Naive thymus-derived CD4-positive, alpha-beta T cell (primary cell): ENCODE results near the gene CEP85. TPM values are rescaled to one million over a fixed set of nuclear protein-coding genes. Genes with fewer than 3 reads are reported as not detected.

ENCODE experiments used
- ATAC-seq: fragments of 150-1000 bp; cut with Tn5 transposase; 2 replicates; pipeline ENCODE4 v1.10.0; 2021; ENCODE audit warnings: mild to moderate bottlenecking, moderate library complexity
- CTCF ChIA-PET: fragments of 350-600 bp; sonication (Branson Sonifier 250); formaldehyde crosslinking; loops from one replicate; lab custom pipeline; 2021; ENCODE audit warnings: antibody characterized with exemption; lab: Charles Lee
- POLR2A ChIA-PET: fragments of 350-600 bp; sonication (Branson Sonifier 250); formaldehyde crosslinking; loops from one replicate; lab custom pipeline; 2021; ENCODE audit warnings: antibody characterized with exemption, inconsistent platforms; lab: Charles Lee
- DNase-seq, 9 donors: peaks; one replicate each; pipeline versions ENCODE4 v3.0.0 to v3.0.0-alpha.2; 2020 to 2022; ENCODE audit warnings: mixed read lengths in 1 of 9
- H3K27ac ChIP-seq: one replicate; pipeline ENCODE4 v1.7.0; 2013; ENCODE audit warnings: mild to moderate bottlenecking, low read depth, low read length, moderate library complexity
- H3K27me3 ChIP-seq, 2 donors: one replicate each; pipeline ENCODE4 v1.7.0; 2013; ENCODE audit warnings: low read length in 2 of 2, mild to moderate bottlenecking in 2 of 2, moderate library complexity in 2 of 2; ENCODE audit not compliant: control insufficient read depth in 2 of 2, insufficient read depth in 2 of 2
- H3K36me3 ChIP-seq, 3 experiments: 1 replicate in 2 of 3; 2 replicates in 1 of 3; pipeline ENCODE4 v1.7.0; 2013; ENCODE audit warnings: low read length in 3 of 3, mild to moderate bottlenecking in 3 of 3, moderate library complexity in 1 of 3; ENCODE audit not compliant: insufficient read depth in 3 of 3, control insufficient read depth in 2 of 3
- H3K4me1 ChIP-seq, 2 donors: one replicate each; pipeline ENCODE4 v1.7.0; 2013; ENCODE audit warnings: low read length in 2 of 2, mild to moderate bottlenecking in 2 of 2, moderate library complexity in 1 of 2; ENCODE audit not compliant: control insufficient read depth in 2 of 2, insufficient read depth in 2 of 2
- H3K4me3 ChIP-seq: 2 replicates; pipeline ENCODE4 v1.7.0; 2013; ENCODE audit warnings: mild to moderate bottlenecking, low read length
- H3K9me3 ChIP-seq, 3 experiments: 1 replicate in 2 of 3; 2 replicates in 1 of 3; pipeline ENCODE4 v1.7.0; 2013; ENCODE audit warnings: low read length in 3 of 3; ENCODE audit not compliant: control insufficient read depth in 2 of 3
- H3K27ac Mint-ChIP-seq, 9 donors: one replicate each; pipeline ENCODE4 v1.8.0; 2020 to 2022; ENCODE audit warnings: mixed read lengths in 9 of 9, mild to moderate bottlenecking in 8 of 9, moderate library complexity in 5 of 9, inconsistent platforms in 2 of 9
- H3K27me3 Mint-ChIP-seq, 5 donors: one replicate each; pipeline ENCODE4 v1.8.0; 2021 to 2022; ENCODE audit warnings: mixed read lengths in 5 of 5, mild to moderate bottlenecking in 1 of 5
- H3K36me3 Mint-ChIP-seq, 5 donors: one replicate each; pipeline ENCODE4 v1.8.0; 2020 to 2022; ENCODE audit warnings: mixed read lengths in 5 of 5, mild to moderate bottlenecking in 3 of 5, inconsistent platforms in 1 of 5
- H3K4me1 Mint-ChIP-seq, 7 donors: one replicate each; pipeline ENCODE4 v1.8.0; 2020 to 2022; ENCODE audit warnings: mixed read lengths in 7 of 7, mild to moderate bottlenecking in 3 of 7, inconsistent platforms in 1 of 7
- H3K4me3 Mint-ChIP-seq, 10 donors: one replicate each; pipeline ENCODE4 v1.8.0; 2020 to 2022; ENCODE audit warnings: mild to moderate bottlenecking in 10 of 10, mixed read lengths in 10 of 10, moderate library complexity in 6 of 10, inconsistent platforms in 2 of 10
- H3K9me3 Mint-ChIP-seq, 11 donors: one replicate each; pipeline ENCODE4 v1.8.0; 2020 to 2022; ENCODE audit warnings: mixed read lengths in 11 of 11, mild to moderate bottlenecking in 4 of 11, inconsistent platforms in 1 of 11, moderate library complexity in 1 of 11
- intact Hi-C, 2 donors: fragments of 100-400 bp; cut with micrococcal nuclease; formaldehyde crosslinking; loops; one replicate each; pipeline ENCODE4 v1.15.1; 2023
- polyA plus RNA-seq, 2 donors: library from polyadenylated mRNA; unstranded; fragments of 300-500 nt; fragmentation: Illumina TruSeq; gene quantifications; one replicate each; pipeline ENCODE4 v1.2.3, GENCODE V29; 2021
- total RNA-seq, 6 experiments: library from RNA in 5 of 6; stranded (reverse) in 5 of 6; gene quantifications; 1 replicate in 5 of 6; 2 replicates in 1 of 6; pipeline ENCODE4 v1.2.3 and lab custom pipeline; 2021 to 2026

The CEP85 gene
- total RNA-seq: 10 to 100 TPM; 12.1 to 34.8 (median 20.7) TPM
- polyA plus RNA-seq: 10 to 100 TPM in 1 of 2 donors, 1 to 10 TPM in 1; 5.4 to 12.1 TPM
- 30.7 reads per million, percentile 60 among the genes with 10 or more reads in this experiment for total RNA-seq (lab: John Stamatoyannopoulos, UW)

- ATAC-seq: peak; percentile 96
- H3K27ac Mint-ChIP-seq: peak within 1 kb of the TSS; percentile 87 to 99 (median 96)
- H3K36me3 Mint-ChIP-seq: peaks cover 0 to 6% (median 0%) of the 10 kb centered on the region in 5 donors
These were observed at the start of gene CEP85 for GRCh38 chr1:26233903-26234643. Gene CEP85, plus strand, starts transcription at chr1:26234200. Its CDS starts 5,584 bp downstream, at chr1:26239784.

GRCh38 chr1:26184883-26185282, 49.1 kb upstream of the CEP85 start:
- H3K9me3 Mint-ChIP-seq: peaks cover 0 to 2% (median 0%) of the 10 kb centered on the region in 11 donors
- Histone ChIP-seq H3K27me3 (no peaks in the 10 kb centered on the region), H3K27ac (no peak overlapping the region), H3K36me3 (no peaks in the 10 kb centered on the region), H3K4me3 (no peak overlapping the region), H3K4me1 (no peaks in the 10 kb centered on the region), H3K9me3 (no peaks in the 10 kb centered on the region)
- H3K27ac Mint-ChIP-seq: no peak overlapping the region
- CTCF ChIA-PET: no interaction called here
- H3K27me3 Mint-ChIP-seq: no peaks in the 10 kb centered on the region
- POLR2A ChIA-PET: interaction anchor here (0.6 kb wide), 1 partner anchor 17 kb away, joined by 3 read pairs; no protein-coding TSS in a partner anchor
- intact Hi-C loops: no loop called here
- DNase-seq: no peak
- peaks cover 0 to 4% (median 0%) of the 10 kb centered on the region in 7 donors for H3K4me1 Mint-ChIP-seq
- no peak overlapping the region for H3K4me3 Mint-ChIP-seq
- no peaks in the 10 kb centered on the region for H3K36me3 Mint-ChIP-seq
- ATAC-seq: no peak

More at GRCh38 chr1:26233903-26234643, at the start of gene CEP85:
- H3K4me3 ChIP-seq: peak within 1 kb of the TSS; percentile 91
- POLR2A ChIA-PET: interaction anchor here (0.6 to 3.7 kb wide), 18 partner anchors 14 to 238 kb away, joined by 3 to 45 read pairs (median 4); partner anchors contain the start of genes C1orf232, CD52, DHDDS and HMGN2
- H3K27ac ChIP-seq: peak within 1 kb of the TSS; percentile 93
- no peaks in the 10 kb centered on the region for H3K9me3 Mint-ChIP-seq
- peaks cover 26 to 39% (median 38%) of the 10 kb centered on the region in 7 donors for H3K4me1 Mint-ChIP-seq
- CTCF ChIA-PET: interaction anchor here (0.6 to 5.3 kb wide), 29 partner anchors 8 to 1590 kb away, joined by 3 to 38 read pairs (median 4); partner anchors contain the start of genes C1orf232, CATSPER4, ZNF593 and ZNF593OS
- peaks cover 0 to 5% (median 0%) of the 10 kb centered on the region in 3 experiments for H3K36me3 ChIP-seq
- peaks cover 4 to 13% of the 10 kb centered on the region in 2 donors for H3K4me1 ChIP-seq
- no peaks in the 10 kb centered on the region for H3K27me3 ChIP-seq
- intact Hi-C loops: loop anchor here (1.0 to 10.0 kb wide), 18 partner anchors 31 to 239 kb away; partner anchors contain the start of genes CATSPER4 (in 2 of the 2), PDIK1L (in 2 of the 2), ZNF593 (in 2 of the 2) and DHDDS (in 1 of the 2)
- H3K4me3 Mint-ChIP-seq: peak within 1 kb of the TSS; percentile 89 to 99 (median 99)
- H3K9me3 ChIP-seq: no peaks in the 10 kb centered on the region
- DNase-seq: peak; percentile 93 to 99 (median 98)
- H3K27me3 Mint-ChIP-seq: peaks cover 0 to 8% (median 0%) of the 10 kb centered on the region in 5 donors

GRCh38 chr1:26187882-26188281, 46.1 kb upstream of the CEP85 start:
- Histone ChIP-seq H3K4me3 (no peak overlapping the region), H3K36me3 (no peaks in the 10 kb centered on the region), H3K4me1 (peaks cover 0 to 8% of the 10 kb centered on the region in 2 donors), H3K27ac (no peak overlapping the region), H3K9me3 (no peaks in the 10 kb centered on the region), H3K27me3 (no peaks in the 10 kb centered on the region)
- intact Hi-C loops: no loop called here
- peaks cover 0 to 2% (median 0%) of the 10 kb centered on the region in 5 donors for H3K27me3 Mint-ChIP-seq
- peaks cover 0 to 2% (median 0%) of the 10 kb centered on the region in 5 donors for H3K36me3 Mint-ChIP-seq
- POLR2A ChIA-PET: no interaction called here
- DNase-seq: no peak
- H3K9me3 Mint-ChIP-seq: peaks cover 0 to 2% (median 0%) of the 10 kb centered on the region in 11 donors
- H3K4me1 Mint-ChIP-seq: peaks cover 6 to 22% (median 18%) of the 10 kb centered on the region in 7 donors
- H3K4me3 Mint-ChIP-seq: no peak overlapping the region
- H3K27ac Mint-ChIP-seq: no peak overlapping the region
- CTCF ChIA-PET: interaction anchor here (0.6 to 1.1 kb wide), 3 partner anchors 14 to 336 kb away, joined by 3 to 6 read pairs (median 5); no protein-coding TSS in a partner anchor
- ATAC-seq: no peak

- ATAC-seq (no peak), DNase-seq (no peak)
- Mint-ChIP-seq H3K27ac (no peak overlapping the region), H3K27me3 (peaks cover 0 to 2% (median 0%) of the 10 kb centered on the region in 5 donors), H3K9me3 (peaks cover 0 to 2% (median 0%) of the 10 kb centered on the region in 11 donors), H3K4me1 (peaks cover 6 to 28% (median 18%) of the 10 kb centered on the region in 7 donors), H3K4me3 (no peak overlapping the region), H3K36me3 (peaks cover 0 to 2% (median 0%) of the 10 kb centered on the region in 5 donors)
- Histone ChIP-seq H3K36me3 (no peaks in the 10 kb centered on the region), H3K27ac (no peak overlapping the region), H3K9me3 (no peaks in the 10 kb centered on the region), H3K4me1 (peaks cover 0 to 8% of the 10 kb centered on the region in 2 donors), H3K27me3 (no peaks in the 10 kb centered on the region), H3K4me3 (no peak overlapping the region)
- intact Hi-C loops: no loop called here
- CTCF ChIA-PET: interaction anchor here (1.4 kb wide), 1 partner anchor 18 kb away, joined by 4 read pairs; the partner anchor contains the start of gene ZNF593
- POLR2A ChIA-PET: no interaction called here
These were observed 45.5 kb upstream of the CEP85 start for GRCh38 chr1:26188477-26188876.

- CTCF ChIA-PET: interaction anchor here (0.6 to 1.7 kb wide), 4 partner anchors 19 to 56 kb away, joined by 3 to 9 read pairs (median 4); partner anchors contain the start of genes CEP85 and ZNF593
These were observed 44.7 kb upstream of the CEP85 start for GRCh38 chr1:26189331-26189730.

GRCh38 chr1:26189751-26190275, 44.2 kb upstream of the CEP85 start:
- Mint-ChIP-seq H3K9me3 (peaks cover 0 to 2% (median 0%) of the 10 kb centered on the region in 11 donors), H3K36me3 (peaks cover 0 to 2% (median 0%) of the 10 kb centered on the region in 5 donors), H3K27me3 (peaks cover 0 to 2% (median 0%) of the 10 kb centered on the region in 5 donors), H3K4me1 (peaks cover 6 to 37% (median 23%) of the 10 kb centered on the region in 7 donors), H3K27ac (peak overlapping the region in 2 of 9 donors; percentile 38 to 78), H3K4me3 (no peak overlapping the region)
- intact Hi-C loops: loop anchor here (1.0 to 5.0 kb wide), 2 partner anchors 42 to 44 kb away; partner anchors contain the start of gene CEP85 (in 2 of the 2)
- ATAC-seq (no peak), DNase-seq (no peak)
- POLR2A ChIA-PET: no interaction called here
- Histone ChIP-seq H3K27ac (no peak overlapping the region), H3K9me3 (no peaks in the 10 kb centered on the region), H3K4me1 (peaks cover 0 to 8% of the 10 kb centered on the region in 2 donors), H3K4me3 (no peak overlapping the region), H3K27me3 (no peaks in the 10 kb centered on the region), H3K36me3 (no peaks in the 10 kb centered on the region)
- CTCF ChIA-PET: interaction anchor here (0.6 to 1.7 kb wide), 4 partner anchors 20 to 56 kb away, joined by 3 to 9 read pairs (median 4); partner anchors contain the start of genes CEP85 and ZNF593

More at GRCh38 chr1:26189331-26189730, 44.7 kb upstream of the CEP85 start:
- H3K27ac Mint-ChIP-seq: peak overlapping the region in 2 of 9 donors; percentile 38 to 78
- no peak overlapping the region for H3K4me3 Mint-ChIP-seq
- DNase-seq (no peak), ATAC-seq (no peak)
- peaks cover 0 to 2% (median 0%) of the 10 kb centered on the region in 11 donors for H3K9me3 Mint-ChIP-seq
- peaks cover 0 to 2% (median 0%) of the 10 kb centered on the region in 5 donors for H3K27me3 Mint-ChIP-seq
- Histone ChIP-seq H3K36me3 (no peaks in the 10 kb centered on the region), H3K27me3 (no peaks in the 10 kb centered on the region), H3K9me3 (no peaks in the 10 kb centered on the region), H3K4me1 (peaks cover 0 to 8% of the 10 kb centered on the region in 2 donors), H3K27ac (no peak overlapping the region), H3K4me3 (no peak overlapping the region)
- peaks cover 6 to 34% (median 23%) of the 10 kb centered on the region in 7 donors for H3K4me1 Mint-ChIP-seq
- peaks cover 0 to 2% (median 0%) of the 10 kb centered on the region in 5 donors for H3K36me3 Mint-ChIP-seq
- POLR2A ChIA-PET: no interaction called here
- intact Hi-C loops: no loop called here
